SU-DHL-6 (cell line): ENCODE measurements around the gene RPA4.

Source experiments
- CTCF ChIP-seq: fragments of 200-600 bp; sonication (generic); IDR thresholded peaks from one replicate; pipeline ENCODE4 v1.5.1; 2017; ENCODE audit warnings: antibody characterized with exemption, mild to moderate bottlenecking, low read length, moderate library complexity; ENCODE audit not compliant: insufficient read depth, poor library complexity, severe bottlenecking
- EZH2phosphoT487 ChIP-seq: fragments of 200-600 bp; sonication (generic), shearing (Covaris generic); conservative IDR thresholded peaks from 2 replicates; pipeline ENCODE4 v1.6.1; 2018; ENCODE audit warnings: mild to moderate bottlenecking, antibody characterized with exemption, low read length, moderate library complexity, mixed read lengths

- TF ChIP-seq CTCF (no peak), EZH2phosphoT487 (no peak)
Measured at GRCh38 chrX:96907516-96908272, 24.0 kb downstream of the RPA4 start.
